Measurements from ENCODE around the gene AGO1.
"Not testable (repeated sequence)": the region's sequence is repeated elsewhere in the genome, so short reads cannot be mapped to it uniquely, and the experiment has no call there.

AGO1 gene

DNA sequence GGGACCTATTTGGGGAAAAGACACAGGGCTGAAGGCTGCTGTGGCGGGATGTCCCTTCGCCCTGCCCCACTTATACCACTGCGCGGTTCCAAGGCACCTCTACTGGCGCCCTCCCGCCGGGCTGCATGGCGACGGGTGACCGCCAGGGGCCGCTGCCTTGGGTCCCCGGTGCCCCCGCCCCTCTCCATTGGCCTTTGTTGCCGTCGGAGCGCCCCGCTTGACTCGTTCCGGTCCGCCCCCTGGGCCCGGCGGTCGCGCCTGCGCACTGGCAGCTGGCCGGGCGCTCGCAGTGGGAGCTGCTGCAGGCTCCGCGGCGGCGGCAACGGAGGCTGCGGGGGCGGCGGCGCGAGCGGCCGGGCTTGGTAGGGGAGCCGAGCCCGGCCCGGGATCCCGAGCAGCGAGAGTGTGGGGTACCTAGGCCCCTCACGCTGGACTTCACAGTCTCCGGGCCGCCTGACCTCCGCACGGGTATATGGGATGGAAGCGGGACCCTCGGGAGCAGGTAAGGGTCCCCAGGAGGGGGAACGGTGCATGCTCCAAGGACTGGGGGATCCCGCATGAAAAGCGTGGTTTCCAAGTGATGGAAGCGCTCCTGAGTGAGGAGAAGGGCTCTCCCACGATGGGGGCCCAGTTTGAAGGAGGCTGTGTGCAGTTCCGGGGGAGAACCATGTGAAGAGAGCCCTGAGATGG lies at the start of gene AGO1:
AGO1 (plus strand) TSS at position 265 of the 690 bp plus-strand sequence; CDS start at position 478, 213 bp downstream.
- DNase-seq, result peak; percentile 96

DNA sequence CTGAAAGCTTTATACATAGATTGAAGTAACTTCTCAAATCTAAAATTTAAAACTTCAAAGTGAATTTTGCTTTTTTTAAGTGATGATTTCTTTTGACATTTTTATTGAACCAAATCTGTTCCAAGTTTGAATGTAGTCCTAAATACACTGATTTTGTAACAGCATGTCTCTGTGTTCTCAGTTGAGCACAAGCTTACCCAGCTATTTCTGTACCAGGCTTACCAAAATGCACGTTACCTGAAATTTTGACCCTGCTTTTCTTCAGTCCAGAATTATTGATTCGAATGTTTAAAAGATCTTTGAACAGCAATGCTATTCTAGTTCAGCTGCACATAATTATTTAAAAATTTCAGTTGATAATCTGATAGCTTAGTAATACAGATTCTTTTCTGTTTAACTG lies 49.6 kb upstream of the AGO1 start:
- no peak for DNase-seq

DNA sequence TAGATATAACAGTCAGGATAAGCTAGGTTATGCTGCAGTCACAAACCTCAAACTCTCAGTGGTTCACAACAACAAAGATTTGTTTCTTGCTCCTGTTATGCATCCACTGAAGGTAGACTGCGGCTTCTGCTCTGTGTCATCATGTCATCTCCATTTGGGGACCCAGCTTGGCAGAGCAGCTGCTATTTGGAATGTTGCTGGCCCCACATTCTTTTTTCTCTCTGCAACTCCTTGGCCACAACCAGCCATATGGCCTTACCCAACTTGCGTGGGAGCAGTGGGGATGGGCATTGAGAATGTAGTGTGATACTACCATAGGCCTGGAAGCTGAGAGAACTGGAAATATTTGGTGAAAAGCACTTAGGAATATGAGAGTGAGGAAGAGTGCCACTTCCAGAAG lies 48.8 kb upstream of the AGO1 start:
- no peak for DNase-seq

GRCh38 chr1:35835398-35835797 lies 47.6 kb upstream of the AGO1 start:
- no peak for DNase-seq

GRCh38 chr1:35836734-35837133 lies 46.3 kb upstream of the AGO1 start:
- no peak for DNase-seq

- DNase-seq, result no peak
Measured at GRCh38 chr1:35838693-35839245, 44.2 kb upstream of the AGO1 start.

- DNase-seq, result no peak
Measured at GRCh38 chr1:35844826-35845225, 38.2 kb upstream of the AGO1 start.

DNA sequence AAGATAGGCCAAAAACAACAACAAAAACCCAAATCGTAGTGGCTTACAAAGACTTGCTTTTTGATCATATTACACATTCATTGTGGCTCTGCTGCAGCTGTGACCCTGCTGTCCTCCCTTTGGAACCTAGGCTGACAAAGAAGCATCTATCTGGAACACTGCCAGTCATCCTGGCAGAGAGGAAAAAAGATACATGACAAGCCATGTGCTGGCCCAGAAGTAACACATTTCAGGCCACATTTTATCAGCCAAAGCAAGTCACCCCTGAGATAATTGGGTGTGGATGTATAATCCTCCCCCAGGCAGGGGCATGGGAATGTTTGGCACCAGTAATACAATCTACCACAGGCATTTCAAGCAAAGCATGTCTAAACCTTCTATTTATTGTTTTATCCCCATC lies 37.2 kb upstream of the AGO1 start:
- no peak for DNase-seq

- no peak for DNase-seq
Measured at GRCh38 chr1:35847935-35848565, 35.0 kb upstream of the AGO1 start.

- DNase-seq, result no peak
Measured at GRCh38 chr1:35850051-35850450, 33.0 kb upstream of the AGO1 start.

GRCh38 chr1:35850716-35851115 lies 32.3 kb upstream of the AGO1 start:
- no peak for DNase-seq

- DNase-seq, result no peak
Measured at GRCh38 chr1:35851132-35851869, 31.7 kb upstream of the AGO1 start.

GRCh38 chr1:35852241-35852640 lies 30.8 kb upstream of the AGO1 start:
- no peak for DNase-seq

DNA sequence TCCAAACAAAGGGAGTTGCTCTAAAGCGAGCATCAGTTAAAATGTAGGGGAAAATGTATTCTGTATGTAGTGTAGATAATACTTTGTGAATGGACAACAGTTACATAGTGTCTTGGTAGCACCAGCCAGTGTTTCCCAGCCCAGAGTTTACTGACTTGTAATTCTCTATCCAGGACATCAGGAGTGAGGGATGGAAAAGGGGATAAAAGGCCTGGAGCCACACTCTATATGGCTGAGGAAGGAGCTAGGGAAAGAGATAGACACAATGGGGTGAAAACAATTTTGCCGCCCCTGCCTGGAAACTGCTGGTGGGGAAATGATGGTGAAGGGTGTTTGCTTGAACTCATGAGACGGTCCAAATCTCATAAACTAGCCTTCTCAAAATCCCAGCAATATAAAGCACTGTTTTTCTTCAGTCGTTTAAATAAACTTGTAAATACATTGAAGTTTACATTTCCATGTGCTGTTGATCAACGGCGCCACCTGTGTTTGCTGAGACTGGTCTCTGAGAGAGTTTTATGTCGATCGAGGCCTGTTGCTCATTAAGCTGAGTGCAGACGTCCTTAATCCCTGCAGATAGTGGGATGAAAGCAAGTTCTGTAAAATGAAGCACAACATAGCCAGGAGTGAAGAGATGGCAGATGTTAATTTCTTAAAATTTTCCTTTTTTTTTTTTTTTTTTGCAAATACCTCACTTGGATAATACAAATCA lies 27.9 kb upstream of the AGO1 start:
- DNase-seq, result no peak

GRCh38 chr1:35856964-35857363 lies 26.0 kb upstream of the AGO1 start:
- DNase-seq, result no peak

GRCh38 chr1:35857830-35858229 lies 25.2 kb upstream of the AGO1 start:
- DNase-seq, result no peak

- DNase-seq, result no peak
Measured at GRCh38 chr1:35860696-35861095, 22.3 kb upstream of the AGO1 start.

- no peak for DNase-seq
Measured at GRCh38 chr1:35863136-35863535, 19.9 kb upstream of the AGO1 start.

- no peak for DNase-seq
Measured at GRCh38 chr1:35863881-35864625, 19.0 kb upstream of the AGO1 start.

GRCh38 chr1:35864813-35865212 lies 18.2 kb upstream of the AGO1 start:
- no peak for DNase-seq

DNA sequence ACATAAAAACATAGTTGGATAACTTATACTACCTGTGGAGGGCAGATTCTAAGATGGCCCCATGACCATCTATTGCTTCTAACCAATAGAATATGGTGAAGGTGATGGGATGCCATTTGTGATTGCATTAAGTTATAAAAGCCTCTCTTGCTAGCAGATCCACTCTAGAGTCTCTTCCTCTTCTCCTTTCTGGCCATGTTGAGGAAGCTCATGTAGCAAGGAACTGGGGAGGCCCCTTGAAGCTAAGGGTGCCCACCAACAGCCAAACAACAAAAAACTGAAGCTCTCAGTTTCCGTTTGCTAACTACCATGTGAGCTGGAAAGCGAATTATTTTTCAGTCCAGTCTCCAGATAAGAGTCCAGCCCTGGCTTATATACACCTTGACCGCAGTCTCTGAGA lies 16.0 kb upstream of the AGO1 start:
- DNase-seq, result no peak

- DNase-seq, result not testable (repeated sequence)
Measured at GRCh38 chr1:35869245-35869950, 13.6 kb upstream of the AGO1 start.

Data from CD4-positive, alpha-beta T cell treated with Interferon gamma for 1 hour (primary cell).